Tibial artery (tissue), 4 donors: ENCODE results near the gene ZNF451.

ENCODE experiments used
- DNase-seq, 2 donors: peaks; one replicate each; pipeline ENCODE4 v3.0.0-alpha.2; 2019
- H3K27ac ChIP-seq, 2 donors: fragments of 200-600 bp; sonication (generic) in 1 of 2; 1 replicate in 1 of 2; 2 replicates in 1 of 2; pipeline ENCODE4 v1.5.1; 2018 to 2019; ENCODE audit warnings: mild to moderate bottlenecking in 1 of 2
- H3K27me3 ChIP-seq, 2 donors: fragments of 200-600 bp; sonication (generic) in 1 of 2; one replicate each; pipeline versions ENCODE4 v1.5.1 to v1.6.0; 2016 to 2019
- H3K36me3 ChIP-seq, 3 donors: fragments of 200-600 bp; sonication (generic) in 2 of 3; one replicate each; pipeline ENCODE4 v1.5.1; 2016 to 2019; ENCODE audit warnings: mild to moderate bottlenecking in 2 of 3
- H3K4me1 ChIP-seq, 4 donors: fragments of 200-600 bp; sonication (generic) in 2 of 4; 1 replicate in 3 of 4; 2 replicates in 1 of 4; pipeline ENCODE4 v1.5.1; 2016 to 2019
- H3K4me3 ChIP-seq, 2 donors: fragments of 200-600 bp; sonication (generic) in 1 of 2; 1 replicate in 1 of 2; 2 replicates in 1 of 2; pipeline ENCODE4 v1.5.1; 2018 to 2019; ENCODE audit warnings: mild to moderate bottlenecking in 2 of 2
- H3K9me3 ChIP-seq, 3 donors: fragments of 200-600 bp; sonication (generic) in 1 of 3; one replicate each; pipeline ENCODE4 v1.5.1; 2016 to 2019
- CTCF ChIP-seq, 2 experiments: fragments of 200-600 bp in 1 of 2; fragments of 450-650 bp in 1 of 2; IDR thresholded peaks; one replicate each; pipeline ENCODE4 v1.5.1; 2017 to 2019; ENCODE audit warnings: antibody characterized with exemption in 2 of 2, mild to moderate bottlenecking in 1 of 2, moderate library complexity in 1 of 2
- intact Hi-C: fragments of 100-400 bp; cut with DNase I; formaldehyde crosslinking; loops from one replicate; pipeline ENCODE4 v1.15.0; 2023; ENCODE audit warnings: low total_unique reads

Gene ZNF451

GRCh38 chr6:57172136-57173055 is 82.4 kb downstream of the ZNF451 start, which contains the start of gene BAG2:
TSS of gene BAG2 (plus strand) at chr6:57172326. CDS start at chr6:57172698, 372 bp downstream.
- peak; percentile 27 to 35 for TF ChIP-seq CTCF (IDR thresholded peaks at IDR 0.05)
- Histone ChIP-seq H3K9me3 (no peaks in the 10 kb centered on the region), H3K27ac (peak within 1 kb of the TSS; percentile 90 to 92), H3K36me3 (peaks cover 0 to 2% (median 0%) of the 10 kb centered on the region in 3 donors), H3K27me3 (no peaks in the 10 kb centered on the region), H3K4me3 (peak within 1 kb of the TSS; percentile 68 to 92), H3K4me1 (peaks cover 0 to 31% (median 25%) of the 10 kb centered on the region in 4 donors)
- DNase-seq, result peak; percentile 93 to 95
- intact Hi-C loops, result loop anchor here (5.0 to 10.0 kb wide), 2 partner anchors 50 to 92 kb away; partner anchors contain the start of gene RAB23

GRCh38 chr6:57173056-57173885 is 83.3 kb downstream of the ZNF451 start:
- intact Hi-C loops, result loop anchor here (5.0 to 10.0 kb wide), 2 partner anchors 49 to 92 kb away; partner anchors contain the start of gene RAB23
- H3K36me3 ChIP-seq, result no peaks in the 10 kb centered on the region
- H3K27ac ChIP-seq, result peak overlapping the region; percentile 90 to 92
- H3K9me3 ChIP-seq, result no peaks in the 10 kb centered on the region
- no peak for TF ChIP-seq CTCF (IDR thresholded peaks at IDR 0.05)
- no peak for DNase-seq
- no peaks in the 10 kb centered on the region for H3K27me3 ChIP-seq
- peak overlapping the region; percentile 68 to 92 for H3K4me3 ChIP-seq
- peaks cover 0 to 40% (median 29%) of the 10 kb centered on the region in 4 donors for H3K4me1 ChIP-seq

- intact Hi-C loops, result loop anchor here (5.0 to 10.0 kb wide), 2 partner anchors 48 to 91 kb away; partner anchors contain the start of gene RAB23
- H3K4me3 ChIP-seq, result peak overlapping the region; percentile 68 to 92
- no peaks in the 10 kb centered on the region for H3K9me3 ChIP-seq
- no peaks in the 10 kb centered on the region for H3K27me3 ChIP-seq
- H3K4me1 ChIP-seq, result peaks cover 1 to 47% (median 35%) of the 10 kb centered on the region in 4 donors
- H3K36me3 ChIP-seq, result no peaks in the 10 kb centered on the region
- no peak for DNase-seq
- H3K27ac ChIP-seq, result peak overlapping the region; percentile 90 to 92
- no peak for TF ChIP-seq CTCF (IDR thresholded peaks at IDR 0.05)
Observed at GRCh38 chr6:57173886-57174510, 84.0 kb downstream of the ZNF451 start.

- peaks cover 5 to 52% (median 40%) of the 10 kb centered on the region in 4 donors for H3K4me1 ChIP-seq
- TF ChIP-seq CTCF (IDR thresholded peaks at IDR 0.05), result no peak
- no peaks in the 10 kb centered on the region for H3K9me3 ChIP-seq
- H3K27me3 ChIP-seq, result no peaks in the 10 kb centered on the region
- H3K4me3 ChIP-seq, result peak overlapping the region; percentile 68 to 92
- DNase-seq, result no peak
- peak overlapping the region; percentile 90 to 92 for H3K27ac ChIP-seq
- intact Hi-C loops, result loop anchor here (5.0 to 10.0 kb wide), 2 partner anchors 48 to 90 kb away; partner anchors contain the start of gene RAB23
- H3K36me3 ChIP-seq, result no peaks in the 10 kb centered on the region
Observed at GRCh38 chr6:57174511-57174907, 84.5 kb downstream of the ZNF451 start.
